NCI-H82 treated with DMSO at 0.1 percent for 48 hours (cell line): Measurements from ENCODE around the gene DNM3.

ENCODE experiments used
- DNase-seq: peaks from one replicate; lab custom pipeline; 2025; ENCODE audit not compliant: unreplicated experiment; lab: John Stamatoyannopoulos, UW

Gene DNM3

DNA sequence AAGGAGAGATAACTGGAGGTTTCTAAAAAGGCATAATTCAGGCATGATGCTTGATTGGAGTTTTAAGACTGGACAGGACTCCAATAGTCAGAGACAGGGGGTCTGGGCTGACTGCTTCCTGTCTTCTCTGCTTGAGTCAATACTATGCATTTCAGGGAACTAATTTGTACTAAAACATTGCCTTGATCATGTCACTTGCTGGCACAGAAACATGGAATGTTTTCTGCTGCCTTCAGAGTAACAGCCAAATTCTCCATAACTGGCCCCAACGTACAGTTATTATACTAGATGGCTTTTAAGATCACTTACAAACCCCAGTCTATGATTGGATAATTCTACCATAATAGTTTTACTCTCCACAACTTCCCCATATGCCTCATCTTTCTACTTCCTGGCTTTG, 247.0 kb downstream of the DNM3 start:
- no peak for DNase-seq

DNA sequence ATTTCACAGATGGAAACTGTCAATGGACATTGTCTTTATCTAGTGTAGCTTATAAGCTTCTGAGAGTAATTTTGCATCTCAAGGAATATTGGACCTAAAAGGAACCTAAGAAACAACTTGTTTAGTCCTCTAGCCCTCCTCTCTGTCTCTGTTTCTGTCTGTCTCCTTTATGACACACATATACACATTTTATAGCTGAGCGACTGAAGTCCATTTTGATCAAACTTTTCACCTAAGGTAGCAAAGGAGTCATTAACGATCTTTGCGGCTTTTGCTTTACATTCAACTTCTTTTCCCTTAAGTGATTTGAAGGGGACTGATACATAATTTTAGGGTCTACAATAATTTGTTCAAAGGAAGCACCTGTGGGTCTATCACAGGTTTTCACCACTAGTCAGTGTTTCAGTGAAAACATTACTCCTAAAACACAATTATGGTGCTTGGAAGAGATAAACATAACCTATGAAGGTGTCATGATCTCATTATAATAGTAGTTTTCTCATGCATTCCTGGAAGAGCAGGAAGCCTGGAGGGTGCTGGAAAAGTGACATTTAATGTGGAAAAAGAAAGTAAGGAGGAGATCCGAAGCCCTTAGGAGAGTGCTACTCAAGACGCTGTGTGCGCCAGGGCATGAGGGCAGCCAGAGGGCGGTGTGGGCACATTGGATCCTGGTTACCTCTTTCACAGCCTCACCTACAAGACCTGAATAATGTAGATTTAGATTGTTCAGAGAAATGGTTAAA, 248.6 kb downstream of the DNM3 start:
- DNase-seq = no peak

GRCh38 chr1:172090511-172090817, 249.2 kb downstream of the DNM3 start:
- no peak for DNase-seq

DNA sequence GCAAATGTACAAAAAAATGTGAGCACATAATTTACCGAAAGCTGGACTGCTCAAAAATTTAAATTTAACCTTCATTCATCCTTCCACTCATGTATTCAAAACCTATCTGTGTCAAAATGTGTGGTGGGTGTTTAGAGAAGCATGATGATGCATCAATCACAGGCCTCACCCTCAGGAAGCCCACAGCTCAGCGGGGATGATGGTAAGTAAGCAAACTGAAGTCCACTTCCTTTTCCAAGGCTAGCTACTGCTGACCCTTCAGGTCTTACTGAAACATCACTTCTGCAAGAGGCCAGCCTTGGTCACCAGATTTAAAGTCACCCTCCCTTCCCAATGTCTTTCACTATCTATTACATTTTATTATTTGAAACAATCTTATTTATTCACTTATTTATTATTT, 254.5 kb downstream of the DNM3 start:
- no peak for DNase-seq

GRCh38 chr1:172105230-172105629, 263.9 kb downstream of the DNM3 start:
- no peak for DNase-seq

- DNase-seq = no peak
Measured at GRCh38 chr1:172107316-172107975, 266.1 kb downstream of the DNM3 start.

DNA sequence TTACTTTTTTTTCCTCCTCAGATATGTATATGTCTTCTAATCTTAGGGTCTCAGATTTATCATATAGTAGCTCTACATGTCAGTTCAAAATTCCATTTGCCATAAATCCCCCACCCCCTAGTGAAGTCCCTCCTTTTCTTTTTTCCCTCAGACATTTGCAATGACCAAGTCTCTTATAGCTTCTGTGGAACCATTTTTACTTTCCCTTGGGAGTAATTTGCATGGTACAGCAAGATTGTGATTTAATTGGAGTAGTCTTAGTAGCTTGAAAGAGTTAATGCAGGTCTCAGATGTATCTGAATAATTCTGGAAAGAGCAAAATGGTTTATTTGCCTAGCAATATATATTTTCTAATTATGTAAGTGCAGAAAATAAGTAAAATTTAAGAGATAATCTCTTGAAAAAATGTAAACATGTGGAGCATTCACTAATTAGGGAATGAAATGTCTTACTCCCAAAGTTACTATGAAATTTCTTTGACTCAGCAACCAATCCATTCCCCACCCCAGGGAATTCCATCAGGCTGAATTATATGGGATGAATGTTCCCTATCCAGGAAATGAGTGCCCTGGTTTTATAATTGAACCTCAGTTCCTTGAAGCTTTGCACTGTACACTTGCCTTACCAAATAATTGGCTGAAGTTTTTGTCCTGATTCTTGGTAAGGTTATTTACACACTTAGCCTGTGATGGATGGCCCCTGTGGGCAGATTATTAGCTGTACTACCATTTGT, 267.0 kb downstream of the DNM3 start:
- no peak for DNase-seq

DNA sequence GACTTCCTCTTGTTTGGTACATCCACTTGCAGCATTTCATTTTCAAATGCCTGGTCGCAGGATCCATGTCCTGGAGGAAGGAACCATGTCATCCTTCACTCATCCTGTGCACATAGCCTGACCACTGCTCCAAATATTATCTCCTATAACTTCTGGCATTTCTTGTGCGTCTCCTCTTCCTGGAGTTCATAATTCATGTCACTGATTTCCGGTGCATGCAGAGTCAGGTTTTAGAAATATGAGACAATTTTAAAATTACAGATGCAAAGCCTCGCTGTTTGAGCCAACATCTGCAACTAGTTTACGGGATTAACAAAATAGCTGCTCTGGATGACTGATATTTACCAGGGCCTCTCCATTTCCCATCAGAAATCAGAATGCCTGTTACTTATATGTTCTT, 268.1 kb downstream of the DNM3 start:
- DNase-seq = no peak

- no peak for DNase-seq
Measured at GRCh38 chr1:172112576-172112975, 271.3 kb downstream of the DNM3 start.

GRCh38 chr1:172117800-172118199, 276.5 kb downstream of the DNM3 start:
- DNase-seq = no peak

GRCh38 chr1:172118618-172119017, 277.3 kb downstream of the DNM3 start:
- no peak for DNase-seq

- no peak for DNase-seq
Measured at GRCh38 chr1:172119184-172119583, 277.9 kb downstream of the DNM3 start.

GRCh38 chr1:172120381-172120780, 279.1 kb downstream of the DNM3 start:
- DNase-seq = no peak

DNA sequence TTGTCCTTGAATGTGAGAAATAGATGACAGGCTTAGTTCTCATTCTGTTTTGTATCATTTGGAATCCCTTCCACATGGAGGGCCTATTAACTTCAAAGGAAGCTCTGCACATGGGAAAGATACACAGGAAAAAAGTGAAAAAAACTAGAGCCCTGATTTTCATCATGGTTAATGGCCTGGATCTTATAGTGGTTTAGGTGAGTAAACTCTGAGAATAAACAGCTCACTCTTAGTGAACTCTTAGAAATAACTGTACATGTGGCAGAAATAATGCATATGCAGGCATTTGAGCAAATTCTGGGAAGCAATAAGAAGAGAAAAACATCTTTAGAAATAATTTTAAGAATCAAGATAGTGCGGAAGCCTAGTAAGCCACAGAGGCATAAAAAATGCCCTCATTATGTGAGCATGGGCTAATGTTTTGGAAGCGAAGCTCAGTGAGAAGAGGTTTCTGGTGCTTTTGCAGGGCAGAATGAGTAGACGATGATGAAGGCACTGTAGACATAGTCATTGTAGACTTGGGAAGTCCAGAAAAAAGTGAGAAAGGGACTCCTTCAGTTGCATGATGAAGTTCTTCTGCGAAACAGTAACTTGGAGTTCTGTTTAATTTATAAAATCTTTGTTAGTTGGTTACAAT, 279.9 kb downstream of the DNM3 start:
- DNase-seq = no peak

- no peak for DNase-seq
Measured at GRCh38 chr1:172122381-172122780, 281.1 kb downstream of the DNM3 start.

DNA sequence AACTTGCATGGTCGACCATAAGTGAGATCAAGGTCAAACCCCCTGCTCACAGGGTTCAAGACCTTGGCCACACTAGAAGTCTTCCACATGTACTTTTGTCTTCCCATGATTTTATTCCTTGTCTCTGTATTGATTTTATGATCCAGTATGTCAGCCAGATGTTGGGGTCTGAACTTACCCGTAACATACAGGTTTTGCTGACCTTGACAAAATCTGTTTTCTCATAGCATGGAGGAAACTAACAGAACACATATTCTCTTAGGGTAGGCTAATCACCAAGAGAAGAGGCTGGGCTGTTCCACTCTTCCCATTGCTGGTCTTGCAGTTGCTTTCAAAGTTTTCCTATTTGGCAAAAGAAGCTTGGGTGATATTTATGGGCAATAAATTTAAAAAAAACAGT, 284.0 kb downstream of the DNM3 start:
- DNase-seq = no peak

GRCh38 chr1:172125812-172126430, 284.6 kb downstream of the DNM3 start:
- no peak for DNase-seq

DNA sequence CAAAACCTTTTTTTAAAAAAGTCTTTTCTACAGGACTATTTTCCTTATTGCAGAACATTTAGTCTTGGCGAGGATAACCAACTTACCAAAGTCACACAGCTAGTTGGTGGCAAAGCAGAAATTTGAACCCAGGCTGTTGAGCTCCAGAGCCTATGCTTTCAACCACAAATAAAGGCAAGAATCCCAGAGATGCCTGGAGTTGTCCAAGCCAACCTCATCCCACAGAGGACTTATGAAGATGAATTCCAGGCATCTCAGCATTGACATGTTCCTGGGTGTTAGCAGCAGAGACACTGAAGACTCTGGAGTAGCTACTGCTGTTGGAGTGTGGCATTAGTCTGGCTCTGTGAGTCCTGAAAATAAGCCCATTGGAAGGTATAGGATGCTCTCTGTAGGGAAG, 291.5 kb downstream of the DNM3 start:
- DNase-seq = no peak

DNA sequence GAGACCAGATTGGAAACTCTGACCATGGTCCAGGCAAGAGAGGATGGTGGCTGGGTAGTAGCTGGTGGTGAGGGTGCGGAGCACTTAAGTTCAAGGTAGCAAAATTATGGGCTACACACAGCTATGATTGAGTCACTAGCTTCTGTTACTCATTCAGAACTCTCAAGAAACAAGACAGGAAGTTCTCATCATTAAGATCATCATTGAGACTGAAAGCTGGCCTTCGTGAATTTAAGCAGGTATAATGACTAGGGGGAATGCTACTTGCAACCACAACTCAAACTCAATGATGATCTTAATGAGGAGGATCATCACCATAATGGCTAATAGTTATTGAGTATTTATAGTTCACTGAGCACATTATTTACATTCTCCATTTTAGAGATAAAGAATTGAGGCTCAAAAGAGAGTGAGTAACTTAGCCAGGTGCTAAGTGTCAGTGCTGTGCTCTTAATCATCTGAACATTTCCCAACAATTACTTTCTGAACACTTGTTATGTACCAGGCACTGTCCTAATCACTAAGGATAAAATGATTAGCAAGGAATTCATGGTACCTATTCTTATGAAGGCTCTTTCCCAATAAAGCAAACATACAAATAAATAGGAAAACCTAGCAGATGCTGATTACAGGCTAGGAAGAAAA, 292.9 kb downstream of the DNM3 start:
- DNase-seq = no peak

GRCh38 chr1:172135076-172135672, 293.9 kb downstream of the DNM3 start:
- no peak for DNase-seq
